GM21526 (cell line): ENCODE results near the gene SLC16A8.
"Not testable (repeated sequence)": the region's sequence is repeated elsewhere in the genome, so short reads cannot be mapped to it uniquely, and the experiment has no call there.

Source experiments
- ATAC-seq: cut with Tn5 transposase; IDR thresholded peaks from one replicate; pipeline ENCODE4 v1.9.1; 2021; ENCODE audit warnings: moderate library complexity; ENCODE audit not compliant: unreplicated experiment, low FRiP score

The SLC16A8 gene

DNA sequence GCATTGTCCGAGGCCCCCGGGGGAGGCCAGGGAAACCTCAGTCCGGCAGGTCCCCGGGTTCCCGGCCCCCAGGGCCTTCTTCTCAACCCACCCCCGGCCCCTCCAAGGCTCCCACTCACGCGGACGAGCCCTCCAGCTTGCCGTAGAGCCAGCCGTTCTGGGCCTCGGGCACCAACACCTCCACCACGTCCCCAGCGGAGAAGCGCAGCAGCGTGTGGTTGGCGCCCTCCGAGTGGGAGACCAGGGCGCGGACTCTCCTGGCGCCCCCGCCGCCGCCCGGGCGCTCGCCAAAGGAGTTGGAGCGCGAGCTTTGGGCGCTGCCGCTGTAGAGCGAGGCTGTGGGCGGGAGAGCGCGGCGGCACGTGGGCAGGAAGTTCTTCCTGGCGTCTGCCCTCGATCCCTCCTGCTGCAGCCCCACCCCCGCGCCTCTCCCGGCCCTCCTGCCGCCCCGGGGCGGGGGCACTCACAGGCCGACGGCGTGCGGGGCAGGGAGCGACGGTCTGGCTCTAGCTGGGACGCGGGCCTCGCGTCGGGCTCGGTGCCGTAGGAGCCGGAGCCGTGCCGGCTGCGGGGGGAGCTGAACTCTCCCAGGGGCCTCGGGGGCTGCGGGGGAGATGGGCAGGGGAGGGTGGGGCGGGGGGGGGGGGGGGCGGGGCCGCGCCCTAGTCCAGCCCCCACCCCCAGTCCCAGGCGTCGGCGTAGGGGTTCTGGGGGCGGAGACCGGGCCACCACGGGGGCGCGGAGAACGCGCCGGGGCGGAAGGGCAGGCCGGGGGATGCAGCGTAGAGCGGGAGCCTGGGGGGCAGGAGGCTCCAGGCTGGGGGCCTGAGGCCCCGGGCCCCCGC, 4.9 kb upstream of the SLC16A8 start:
- no peak for ATAC-seq

GRCh38 chr22:38087855-38088254, 3.9 kb upstream of the SLC16A8 start:
- ATAC-seq, result no peak

DNA sequence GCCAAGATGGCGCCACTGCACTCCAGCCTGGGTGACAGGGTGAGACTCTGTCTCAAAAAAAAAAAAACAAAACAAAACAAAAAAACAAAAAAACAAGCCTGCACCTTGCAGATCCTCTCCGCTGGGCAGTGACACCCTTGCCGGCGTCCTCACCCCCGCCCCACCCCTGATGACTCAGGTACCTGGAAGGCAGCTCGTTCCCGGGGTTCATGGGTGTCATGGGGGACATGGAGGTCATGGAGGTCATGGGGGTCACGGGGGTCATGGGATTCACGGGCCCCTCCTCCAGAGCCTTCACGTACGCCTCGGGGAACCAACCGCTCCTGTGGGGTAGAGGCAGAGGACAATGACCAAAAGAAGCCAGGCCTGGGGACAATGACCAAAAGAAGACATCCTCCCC, 3.0 kb upstream of the SLC16A8 start:
- ATAC-seq, result no peak

GRCh38 chr22:38086001-38086845, 2.2 kb upstream of the SLC16A8 start:
- ATAC-seq, result no peak

GRCh38 chr22:38085501-38085900, 1.5 kb upstream of the SLC16A8 start:
- ATAC-seq, result no peak

GRCh38 chr22:38085056-38085455, 1.1 kb upstream of the SLC16A8 start:
- no peak for ATAC-seq

- ATAC-seq, result no peak
Measured at GRCh38 chr22:38082986-38083710, 836 bp downstream of the SLC16A8 start.

DNA sequence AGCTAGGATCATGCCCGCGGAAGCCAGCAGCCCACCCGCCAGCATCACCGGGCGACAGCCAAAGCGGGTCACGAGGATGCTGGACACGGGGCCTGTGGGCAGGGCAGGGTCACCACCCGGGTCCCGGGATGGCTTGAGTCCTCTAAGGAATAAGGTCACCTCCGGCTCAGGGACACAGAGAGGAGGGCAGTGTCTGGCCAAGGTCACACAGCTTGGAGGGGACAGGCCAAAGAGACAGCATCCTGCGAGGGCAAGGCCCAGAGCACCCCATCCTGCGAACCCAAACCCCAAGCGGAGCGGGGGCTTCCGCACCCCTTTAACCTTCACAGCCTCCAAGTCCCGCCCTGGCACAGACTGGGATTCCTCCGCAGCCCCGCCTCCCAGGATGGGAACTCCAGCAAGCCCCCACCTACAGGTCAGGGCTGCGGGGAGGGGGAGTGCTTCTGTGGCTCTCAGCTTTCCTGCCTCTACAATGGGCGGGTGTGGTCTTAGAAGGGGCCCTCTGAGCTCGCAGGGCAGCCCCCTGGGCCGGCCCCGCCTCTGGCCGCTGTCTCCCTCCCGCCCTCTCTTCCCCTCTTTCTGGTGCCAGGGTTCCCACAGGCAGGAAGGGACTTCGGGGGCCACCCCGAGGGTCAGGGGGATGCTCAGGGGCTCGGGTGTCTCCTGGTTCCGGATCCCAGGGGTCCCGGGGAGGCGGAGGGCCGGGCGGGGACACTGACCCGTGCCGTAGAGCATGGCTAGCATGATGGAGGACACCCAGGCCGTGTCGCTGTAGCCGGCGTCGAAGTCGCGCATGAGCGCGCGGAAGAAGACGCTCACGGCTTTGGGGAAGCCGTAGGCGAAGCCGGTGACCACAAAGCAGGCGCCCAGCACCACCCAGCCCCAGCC, 1.8 kb downstream of the SLC16A8 start:
- ATAC-seq, result no peak

- ATAC-seq, result no peak
Measured at GRCh38 chr22:38081636-38081940, 2.4 kb downstream of the SLC16A8 start.

DNA sequence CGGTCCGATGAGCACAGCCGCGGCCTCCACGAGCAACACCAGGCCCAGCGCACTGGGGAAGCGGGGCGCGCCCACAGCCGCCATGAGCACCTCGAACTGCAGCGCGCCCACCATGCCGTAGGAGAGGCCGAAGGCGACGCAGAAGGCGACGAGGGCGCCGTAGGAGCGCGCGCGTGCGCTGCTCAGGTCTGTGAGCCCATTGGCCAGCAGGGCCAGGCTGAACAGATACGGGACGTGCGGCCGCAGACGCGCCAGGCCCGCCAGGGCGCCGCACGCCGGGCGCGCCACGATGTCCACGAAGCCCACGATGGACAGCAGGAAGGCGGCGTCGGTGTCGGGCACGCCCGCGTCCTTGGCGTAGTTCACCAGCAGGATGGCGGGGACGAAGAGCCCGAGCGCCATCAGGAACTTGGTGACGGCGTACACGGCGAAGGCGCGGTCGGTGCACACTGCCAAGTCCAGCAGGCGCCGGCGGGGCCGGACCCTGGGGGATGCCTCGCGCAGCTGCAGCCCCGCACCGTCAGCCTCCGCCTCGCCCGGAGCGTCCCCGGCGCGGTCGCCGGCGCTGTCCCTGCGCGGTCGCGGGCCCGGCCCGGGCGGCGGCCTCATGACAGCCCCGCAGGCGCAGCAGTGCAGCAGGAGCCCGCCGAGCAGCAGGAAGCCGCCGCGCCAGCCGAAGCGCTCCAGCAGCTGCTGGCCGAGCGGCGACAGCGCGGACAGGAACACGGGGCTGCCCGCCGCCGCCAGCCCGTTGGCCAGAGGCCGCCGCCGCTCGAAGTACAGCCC, 2.9 kb downstream of the SLC16A8 start:
- ATAC-seq, result no peak

GRCh38 chr22:38080474-38080849, 3.5 kb downstream of the SLC16A8 start:
- no peak for ATAC-seq

DNA sequence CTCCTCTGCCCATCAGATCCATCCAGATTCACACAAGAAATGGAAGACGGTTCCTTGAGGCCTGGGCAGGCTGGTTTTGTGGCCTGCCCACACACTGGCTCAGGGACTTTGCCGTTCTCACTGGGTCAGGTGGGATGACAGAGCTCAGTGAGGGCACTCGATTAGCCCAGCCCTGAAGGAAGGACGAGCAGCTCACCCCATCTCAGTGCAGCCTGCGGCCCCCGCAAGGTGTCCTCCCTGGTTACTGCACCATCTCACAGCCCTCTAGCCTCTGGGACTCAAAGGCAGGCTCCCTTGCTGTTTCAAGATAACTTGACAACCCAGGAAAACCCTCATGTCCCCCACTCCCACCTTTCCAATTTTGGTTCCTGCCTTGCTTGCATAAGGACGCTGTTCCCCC, 4.2 kb downstream of the SLC16A8 start:
- no peak for ATAC-seq

GRCh38 chr22:38079208-38079607, 4.8 kb downstream of the SLC16A8 start:
- not testable (repeated sequence) for ATAC-seq

- ATAC-seq, result no peak
Measured at GRCh38 chr22:38078046-38078840, 5.7 kb downstream of the SLC16A8 start.

DNA sequence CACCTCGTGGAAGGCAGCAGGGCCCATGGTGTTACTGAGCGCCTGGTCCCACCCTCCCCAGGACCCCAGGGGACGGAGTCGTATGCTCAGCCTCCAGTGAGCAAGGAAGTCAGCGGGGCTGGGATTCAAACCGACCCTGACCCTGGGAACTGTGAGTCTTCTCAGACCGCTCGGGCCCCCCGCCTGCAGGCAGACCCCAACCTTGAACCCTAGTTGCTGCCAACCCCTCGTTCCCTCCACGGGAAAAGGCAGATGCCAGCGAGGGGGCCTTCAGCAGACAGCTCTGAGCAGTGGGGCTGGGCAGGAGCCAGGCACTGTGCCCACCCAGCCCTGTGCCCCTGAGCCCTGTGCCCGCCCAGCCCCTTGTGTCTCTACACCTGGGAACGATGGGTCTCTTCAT, 6.4 kb downstream of the SLC16A8 start:
- no peak for ATAC-seq

DNA sequence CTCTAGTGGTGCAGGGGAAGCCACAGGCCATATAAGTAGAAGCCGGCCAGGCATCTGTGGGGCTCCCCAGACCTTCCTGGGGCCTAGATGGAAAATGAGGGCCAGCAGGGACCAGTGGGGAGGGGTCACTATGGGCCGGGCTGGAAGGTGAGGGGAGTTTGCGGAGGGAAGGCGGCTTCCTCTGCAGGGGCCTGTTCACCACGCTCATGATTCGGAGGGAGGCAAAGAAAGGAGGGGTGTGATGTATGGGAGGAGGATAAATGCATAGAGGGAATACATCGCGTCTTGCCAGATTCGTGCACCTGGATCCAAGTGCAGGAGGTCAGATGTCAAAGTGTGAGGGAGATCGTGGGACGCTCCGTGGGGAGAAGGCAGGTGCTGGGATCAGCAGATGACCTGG, 6.9 kb downstream of the SLC16A8 start:
- ATAC-seq, result no peak

DNA sequence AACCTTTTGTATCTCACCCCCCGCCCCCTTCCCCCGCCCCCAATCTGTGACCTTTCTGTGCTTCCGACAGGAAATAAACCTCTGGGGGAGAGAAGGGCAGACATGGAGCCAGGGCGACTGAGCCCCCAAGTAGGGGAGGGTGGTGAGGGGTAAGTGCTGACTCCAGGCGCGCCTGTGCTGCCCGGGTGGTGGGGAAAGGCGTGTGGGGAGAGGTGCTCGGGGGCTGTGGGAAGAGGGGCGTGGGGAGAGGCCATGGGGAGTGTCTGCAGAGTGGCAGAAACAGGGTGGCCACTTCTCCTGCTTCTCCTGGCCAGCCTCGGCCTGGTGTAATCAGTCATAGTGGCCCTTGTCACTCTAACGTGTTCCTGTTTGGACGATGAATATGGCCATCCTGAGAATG, 8.0 kb downstream of the SLC16A8 start:
- ATAC-seq, result no peak

GRCh38 chr22:38075105-38075825, 8.7 kb downstream of the SLC16A8 start:
- ATAC-seq, result no peak
